ENCODE data around the gene TCF12. TPM values are rescaled to one million over a fixed set of nuclear protein-coding genes. Genes with fewer than 3 reads are reported as not detected.

TCF12 gene
- total RNA-seq, 1 donor from 2014 or later, result 84.6 TPM

DNA sequence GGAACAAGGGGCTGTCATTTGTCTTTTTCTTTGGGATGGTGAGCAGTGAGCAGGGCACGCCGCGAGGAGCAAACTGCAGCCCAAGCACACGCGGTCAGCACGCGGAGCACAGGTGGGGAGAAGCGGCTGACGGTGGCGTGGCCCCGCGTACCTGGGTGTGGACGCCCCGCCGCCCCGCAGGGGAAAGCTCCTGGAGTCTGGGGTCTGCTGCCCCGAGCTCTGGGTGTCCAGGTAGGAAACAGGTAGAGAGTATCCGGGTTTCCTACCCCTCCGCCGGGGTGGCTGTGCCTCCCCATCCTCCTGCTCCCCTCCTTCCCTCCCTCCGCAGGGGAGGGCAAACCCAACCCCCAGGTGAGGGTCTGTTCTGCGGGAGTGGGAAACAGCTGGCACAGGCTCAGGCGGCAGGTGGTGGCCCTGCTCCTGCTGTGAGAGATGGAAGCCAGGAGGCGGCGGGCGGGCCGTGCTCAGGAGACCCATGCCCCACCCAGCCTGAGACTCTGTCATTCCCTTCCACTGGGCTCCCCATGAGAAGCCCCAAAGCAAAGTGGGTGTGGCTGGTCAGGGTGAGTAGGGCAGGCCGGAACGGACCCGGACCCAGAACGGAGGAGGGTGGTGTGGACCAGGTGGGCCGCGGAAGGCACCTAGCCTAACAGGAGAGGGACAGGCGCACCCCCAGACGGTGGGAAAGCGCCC, 400.9 kb downstream of the TCF12 start:
- no peak overlapping the region for H3K4me3 ChIP-seq (ENCODE audit: low read depth, low read length)

GRCh38 chr15:57319919-57320560, 401.6 kb downstream of the TCF12 start:
- DNase-seq (ENCODE audit: low read depth), result no peak
- TF ChIP-seq CTCF (IDR thresholded peaks at IDR 0.05; ENCODE audit: insufficient read depth, low read length, poor library complexity, severe bottlenecking), result no peak

More for the DNA sequence above, 400.9 kb downstream of the TCF12 start:
- Histone ChIP-seq H3K27me3 (ENCODE audit: control insufficient read depth, insufficient read depth, low read length) (no peaks in the 10 kb centered on the region), H3K36me3 (ENCODE audit: control insufficient read depth, insufficient read depth, low read length) (no peaks in the 10 kb centered on the region)
- no peak for TF ChIP-seq CTCF (IDR thresholded peaks at IDR 0.05; ENCODE audit: insufficient read depth, low read length, poor library complexity, severe bottlenecking)
- no peak for DNase-seq (ENCODE audit: low read depth)

GRCh38 chr15:57320631-57321220, 402.3 kb downstream of the TCF12 start:
- H3K4me3 ChIP-seq (ENCODE audit: low read depth, low read length), result no peak overlapping the region
- TF ChIP-seq CTCF (IDR thresholded peaks at IDR 0.05; ENCODE audit: insufficient read depth, low read length, poor library complexity, severe bottlenecking), result no peak
- H3K36me3 ChIP-seq (ENCODE audit: control insufficient read depth, insufficient read depth, low read length), result no peaks in the 10 kb centered on the region
- peak; percentile 34 for DNase-seq (ENCODE audit: low read depth)
- no peaks in the 10 kb centered on the region for H3K27me3 ChIP-seq (ENCODE audit: control insufficient read depth, insufficient read depth, low read length)

More at GRCh38 chr15:57319919-57320560, 401.6 kb downstream of the TCF12 start:
- Histone ChIP-seq H3K36me3 (ENCODE audit: control insufficient read depth, insufficient read depth, low read length) (no peaks in the 10 kb centered on the region), H3K27me3 (ENCODE audit: control insufficient read depth, insufficient read depth, low read length) (no peaks in the 10 kb centered on the region), H3K4me3 (ENCODE audit: low read depth, low read length) (no peak overlapping the region)

DNA sequence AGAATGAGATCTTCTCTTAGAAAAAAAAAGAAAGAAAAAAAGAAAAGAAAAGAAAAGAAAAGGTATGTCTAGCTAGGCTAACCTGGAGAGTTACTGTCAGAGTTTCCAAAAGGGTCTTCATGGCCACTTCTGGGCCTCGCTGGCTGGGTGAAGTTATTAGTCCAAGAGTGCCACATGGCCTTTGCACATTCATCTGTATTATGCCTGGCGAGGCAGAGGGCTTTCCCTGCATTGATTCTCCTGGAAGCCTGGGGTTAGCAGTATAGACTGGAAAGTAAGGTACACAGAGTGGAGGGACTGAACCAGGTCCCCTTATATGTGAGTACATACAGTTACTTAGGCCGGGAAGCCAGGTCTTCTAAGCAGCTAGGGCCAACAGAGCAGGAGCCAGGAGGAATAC, 403.0 kb downstream of the TCF12 start:
- Histone ChIP-seq H3K36me3 (ENCODE audit: control insufficient read depth, insufficient read depth, low read length) (no peaks in the 10 kb centered on the region), H3K27me3 (ENCODE audit: control insufficient read depth, insufficient read depth, low read length) (no peaks in the 10 kb centered on the region), H3K4me3 (ENCODE audit: low read depth, low read length) (no peak overlapping the region)
- TF ChIP-seq CTCF (IDR thresholded peaks at IDR 0.05; ENCODE audit: insufficient read depth, low read length, poor library complexity, severe bottlenecking), result no peak
- no peak for DNase-seq (ENCODE audit: low read depth)

DNA sequence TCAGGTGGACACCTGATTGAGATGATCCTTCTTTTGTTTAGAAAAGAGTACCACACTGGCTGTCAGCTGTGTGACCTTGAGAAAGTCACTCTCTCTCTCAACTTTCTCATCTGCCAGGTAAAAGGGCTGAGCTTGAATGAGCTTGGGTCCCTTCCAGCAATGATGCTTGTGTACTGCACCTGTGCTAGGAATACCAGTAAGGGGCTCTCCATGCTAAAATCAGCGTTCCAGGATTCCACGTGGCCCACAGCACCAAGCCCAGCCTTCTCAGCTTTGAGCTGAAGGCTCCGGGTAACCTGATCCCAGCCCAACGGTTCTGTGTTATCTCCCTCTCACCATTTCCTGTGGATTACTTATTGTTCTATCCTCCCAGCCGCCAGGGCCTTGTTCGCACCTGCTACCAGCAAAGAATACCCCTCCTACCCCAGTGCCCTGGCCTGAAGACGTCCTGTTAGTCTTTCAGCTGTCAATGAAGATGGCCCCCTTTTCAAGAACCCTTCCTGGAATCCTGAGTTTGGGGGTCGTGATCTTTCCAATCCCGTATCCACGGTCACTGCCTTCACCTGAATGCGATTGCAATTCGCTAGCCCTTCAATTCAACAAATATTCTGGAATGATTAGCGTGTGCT, 403.6 kb downstream of the TCF12 start:
- no peak for TF ChIP-seq CTCF (IDR thresholded peaks at IDR 0.05; ENCODE audit: insufficient read depth, low read length, poor library complexity, severe bottlenecking)
- Histone ChIP-seq H3K4me3 (ENCODE audit: low read depth, low read length) (no peak overlapping the region), H3K36me3 (ENCODE audit: control insufficient read depth, insufficient read depth, low read length) (no peaks in the 10 kb centered on the region), H3K27me3 (ENCODE audit: control insufficient read depth, insufficient read depth, low read length) (no peaks in the 10 kb centered on the region)
- no peak for DNase-seq (ENCODE audit: low read depth)

Measured in kidney epithelial cell (primary cell).